ENCODE data around the gene PCDHGA4.
"Not testable (repeated sequence)": the region's sequence is repeated elsewhere in the genome, so short reads cannot be mapped to it uniquely, and the experiment has no call there.

Gene PCDHGA4

GRCh38 chr5:141384471-141385267, 29.8 kb downstream of the PCDHGA4 start:
- no peak for DNase-seq (ENCODE audit: low read depth, low spot score)

GRCh38 chr5:141387557-141388311, 32.9 kb downstream of the PCDHGA4 start, which contains the start of gene PCDHGB4:
TSS of gene PCDHGB4 (plus strand) at chr5:141387698. CDS start at chr5:141387885, 187 bp downstream.
- not testable (repeated sequence) for DNase-seq (ENCODE audit: low read depth, low spot score)

DNA sequence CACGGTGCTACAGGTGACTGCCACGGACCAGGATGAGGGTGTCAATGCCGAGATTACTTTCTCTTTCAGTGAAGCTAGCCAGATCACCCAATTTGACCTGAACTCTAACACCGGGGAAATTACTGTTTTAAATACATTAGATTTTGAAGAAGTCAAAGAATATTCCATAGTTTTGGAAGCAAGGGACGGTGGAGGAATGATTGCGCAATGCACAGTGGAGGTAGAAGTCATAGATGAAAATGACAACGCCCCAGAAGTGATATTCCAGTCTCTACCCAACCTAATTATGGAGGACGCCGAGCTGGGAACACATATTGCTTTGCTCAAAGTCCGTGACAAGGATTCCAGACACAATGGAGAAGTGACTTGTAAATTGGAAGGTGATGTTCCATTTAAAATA, 33.8 kb downstream of the PCDHGA4 start:
- no peak for DNase-seq (ENCODE audit: low read depth, low spot score)

GRCh38 chr5:141389153-141390042, 34.6 kb downstream of the PCDHGA4 start:
- no peak for DNase-seq (ENCODE audit: low read depth, low spot score)

DNA sequence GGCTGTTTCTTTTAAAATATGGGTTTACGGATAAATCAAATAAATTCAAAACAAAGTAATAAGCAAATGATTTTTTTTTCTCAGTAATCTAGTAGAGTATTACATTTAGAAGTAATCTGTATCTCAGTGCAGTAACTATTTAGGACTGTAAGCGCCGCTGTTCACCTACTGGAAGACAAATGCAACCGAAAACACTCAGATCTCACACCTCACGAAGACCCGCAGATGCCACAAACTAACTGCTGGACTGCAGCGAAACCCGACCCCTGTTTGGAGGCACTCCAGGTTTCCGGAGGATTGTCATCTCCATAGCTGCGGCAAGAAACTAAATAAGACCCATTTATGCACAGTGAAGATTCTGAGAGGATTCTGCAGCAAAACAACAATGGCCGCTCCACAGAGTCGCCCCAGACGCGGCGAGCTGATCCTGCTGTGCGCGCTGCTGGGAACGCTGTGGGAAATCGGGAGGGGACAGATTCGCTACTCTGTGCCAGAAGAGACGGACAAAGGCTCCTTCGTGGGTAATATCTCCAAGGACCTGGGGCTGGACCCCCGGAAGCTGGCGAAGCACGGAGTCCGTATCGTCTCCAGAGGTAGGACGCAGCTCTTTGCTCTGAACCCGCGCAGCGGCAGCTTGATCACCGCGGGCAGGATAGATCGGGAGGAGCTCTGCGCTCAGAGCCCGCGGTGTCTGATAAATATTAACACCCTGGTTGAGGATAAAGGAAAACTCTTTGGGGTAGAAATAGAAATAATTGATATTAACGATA, 37.8 kb downstream of the PCDHGA4 start, which contains the start of gene PCDHGA8:
Gene PCDHGA8 (plus strand): TSS at position 205 of the 770 bp plus-strand sequence. CDS start 181 bp downstream, at position 386.
- DNase-seq (ENCODE audit: low read depth, low spot score) = no peak

- no peak for DNase-seq (ENCODE audit: low read depth, low spot score)
Observed at GRCh38 chr5:141393267-141393666, 38.4 kb downstream of the PCDHGA4 start.

DNA sequence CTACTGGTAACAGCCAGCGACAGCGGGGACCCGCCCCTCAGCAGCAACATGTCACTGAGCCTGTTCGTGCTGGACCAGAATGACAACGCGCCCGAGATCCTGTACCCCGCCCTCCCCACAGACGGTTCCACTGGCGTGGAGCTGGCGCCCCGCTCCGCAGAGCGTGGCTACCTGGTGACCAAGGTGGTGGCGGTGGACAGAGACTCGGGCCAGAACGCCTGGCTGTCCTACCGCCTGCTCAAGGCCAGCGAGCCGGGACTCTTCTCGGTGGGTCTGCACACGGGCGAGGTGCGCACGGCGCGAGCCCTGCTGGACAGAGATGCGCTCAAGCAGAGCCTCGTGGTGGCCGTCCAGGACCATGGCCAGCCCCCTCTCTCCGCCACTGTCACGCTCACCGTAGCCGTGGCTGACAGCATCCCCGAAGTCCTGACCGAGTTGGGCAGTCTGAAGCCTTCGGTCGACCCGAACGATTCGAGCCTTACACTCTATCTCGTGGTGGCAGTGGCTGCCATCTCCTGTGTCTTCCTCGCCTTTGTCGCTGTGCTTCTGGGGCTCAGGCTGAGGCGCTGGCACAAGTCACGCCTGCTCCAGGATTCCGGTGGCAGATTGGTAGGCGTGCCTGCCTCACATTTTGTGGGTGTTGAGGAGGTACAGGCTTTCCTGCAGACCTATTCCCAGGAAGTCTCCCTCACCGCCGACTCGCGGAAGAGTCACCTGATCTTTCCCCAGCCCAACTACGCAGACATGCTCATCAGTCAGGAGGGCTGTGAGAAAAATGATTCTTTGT, 39.8 kb downstream of the PCDHGA4 start:
- not testable (repeated sequence) for DNase-seq (ENCODE audit: low read depth, low spot score)

GRCh38 chr5:141397756-141398551, 43.1 kb downstream of the PCDHGA4 start, which contains the start of gene PCDHGB5:
TSS of gene PCDHGB5 (plus strand) at chr5:141397947. CDS start at chr5:141398128, 181 bp downstream.
- not testable (repeated sequence) for DNase-seq (ENCODE audit: low read depth, low spot score)

- DNase-seq (ENCODE audit: low read depth, low spot score) = no peak
Observed at GRCh38 chr5:141398608-141399007, 43.8 kb downstream of the PCDHGA4 start.

- no peak for DNase-seq (ENCODE audit: low read depth, low spot score)
Observed at GRCh38 chr5:141399555-141400258, 44.9 kb downstream of the PCDHGA4 start.

DNA sequence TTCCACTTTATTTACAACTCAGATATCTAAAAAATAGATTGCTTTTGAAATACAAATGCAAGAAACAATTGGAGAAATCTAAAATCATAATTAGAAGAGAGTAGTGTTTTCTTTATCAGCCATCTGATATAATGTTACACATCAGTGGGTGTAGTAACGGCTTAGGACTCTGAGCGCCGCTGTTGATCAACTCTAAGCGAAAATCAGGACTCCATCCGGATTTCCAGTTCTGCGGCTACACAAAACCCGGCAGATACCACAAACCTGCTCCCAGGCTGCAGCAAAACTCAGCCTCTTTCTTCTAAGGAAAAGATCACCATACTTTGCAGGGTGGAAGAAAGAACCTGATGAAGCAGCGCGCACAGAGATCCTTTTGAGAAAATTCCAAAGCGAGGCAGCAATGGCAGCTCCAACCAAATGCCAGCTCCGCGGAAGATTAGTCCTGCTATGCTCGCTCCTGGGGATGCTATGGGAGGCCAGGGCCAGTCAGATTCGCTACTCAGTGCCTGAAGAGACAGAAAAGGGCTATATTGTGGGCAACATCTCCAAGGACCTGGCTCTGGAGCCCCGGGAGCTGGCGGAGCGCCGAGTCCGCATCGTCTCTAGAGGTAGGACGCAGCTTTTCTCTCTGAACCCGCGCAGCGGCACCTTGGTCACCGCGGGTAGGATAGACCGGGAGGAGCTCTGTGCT, 47.9 kb downstream of the PCDHGA4 start, which contains the start of gene PCDHGA9:
Gene PCDHGA9 (plus strand): TSS at position 226 of the 691 bp plus-strand sequence. CDS start 175 bp downstream, at position 401.
- DNase-seq (ENCODE audit: low read depth, low spot score) = no peak

DNA sequence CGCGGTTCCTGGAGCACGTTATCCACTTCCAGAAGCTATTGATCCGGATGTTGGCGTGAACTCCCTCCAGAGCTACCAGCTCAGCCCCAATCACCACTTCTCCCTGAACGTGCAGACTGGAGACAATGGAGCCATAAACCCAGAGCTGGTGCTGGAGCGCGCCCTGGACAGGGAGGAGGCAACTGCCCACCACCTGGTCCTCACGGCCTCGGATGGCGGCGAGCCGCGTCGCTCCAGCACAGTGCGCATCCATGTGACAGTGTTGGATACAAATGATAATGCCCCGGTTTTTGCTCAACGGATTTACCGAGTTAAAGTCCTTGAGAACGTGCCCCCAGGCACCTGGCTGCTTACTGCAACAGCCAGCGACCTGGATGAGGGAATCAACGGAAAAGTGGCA, 48.6 kb downstream of the PCDHGA4 start:
- DNase-seq (ENCODE audit: low read depth, low spot score) = no peak

Data from activated naive CD8-positive, alpha-beta T cell treated with anti-CD3 and anti-CD28 coated beads, Interleukin-2, amount 50 U/mL, for 16 hours (primary cell).